HG03196 (cell line): ENCODE data around the gene PAGE1.
"Not testable (repeated sequence)": the region's sequence is repeated elsewhere in the genome, so short reads cannot be mapped to it uniquely, and the experiment has no call there.

Source experiments
- ATAC-seq: cut with Tn5 transposase; IDR thresholded peaks from one replicate; pipeline ENCODE4 v1.9.1; 2021; ENCODE audit not compliant: unreplicated experiment

Gene PAGE1, protein sequence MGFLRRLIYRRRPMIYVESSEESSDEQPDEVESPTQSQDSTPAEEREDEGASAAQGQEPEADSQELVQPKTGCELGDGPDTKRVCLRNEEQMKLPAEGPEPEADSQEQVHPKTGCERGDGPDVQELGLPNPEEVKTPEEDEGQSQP

GRCh38 chrX:49695276-49696180 is at the start of gene PAGE1:
TSS of gene PAGE1 (minus strand) at chrX:49695984. CDS start at chrX:49694770, 1,214 bp downstream.
- no peak for ATAC-seq

GRCh38 chrX:49741501-49741900 is 45.7 kb upstream of the PAGE1 start:
- not testable (repeated sequence) for ATAC-seq

- ATAC-seq = no peak
These were observed 32.1 kb upstream of the PAGE1 start for GRCh38 chrX:49727847-49728246.

GRCh38 chrX:49726966-49727365 is 31.2 kb upstream of the PAGE1 start:
- ATAC-seq = no peak

- ATAC-seq = no peak
These were observed 30.4 kb upstream of the PAGE1 start for GRCh38 chrX:49725923-49726904.

- no peak for ATAC-seq
These were observed 29.6 kb upstream of the PAGE1 start for GRCh38 chrX:49725401-49725800.

DNA sequence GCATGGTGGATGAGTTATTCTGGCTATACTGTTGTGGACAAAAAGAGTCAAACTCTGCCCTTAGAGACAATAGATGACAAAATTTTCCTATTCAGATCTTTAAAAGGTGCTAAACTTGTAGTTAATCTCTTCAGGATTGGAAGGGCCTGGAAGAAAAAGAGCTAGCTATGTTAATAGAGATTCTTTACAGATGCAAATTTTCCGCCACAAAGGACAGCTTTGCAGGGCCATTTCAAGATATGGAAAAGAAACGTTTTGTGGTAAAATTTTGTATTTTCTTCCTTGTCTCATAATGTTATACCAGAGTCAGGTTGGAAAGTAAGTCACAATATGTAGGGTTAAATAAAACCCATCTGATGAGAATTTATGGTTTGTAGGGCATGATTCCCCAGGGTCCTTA is 24.3 kb upstream of the PAGE1 start:
- ATAC-seq = not testable (repeated sequence)

GRCh38 chrX:49712577-49712976 is 16.8 kb upstream of the PAGE1 start:
- ATAC-seq = no peak

GRCh38 chrX:49710744-49711319 is 15.0 kb upstream of the PAGE1 start:
- no peak for ATAC-seq

- ATAC-seq = no peak
These were observed 9.1 kb upstream of the PAGE1 start for GRCh38 chrX:49704691-49705404.

DNA sequence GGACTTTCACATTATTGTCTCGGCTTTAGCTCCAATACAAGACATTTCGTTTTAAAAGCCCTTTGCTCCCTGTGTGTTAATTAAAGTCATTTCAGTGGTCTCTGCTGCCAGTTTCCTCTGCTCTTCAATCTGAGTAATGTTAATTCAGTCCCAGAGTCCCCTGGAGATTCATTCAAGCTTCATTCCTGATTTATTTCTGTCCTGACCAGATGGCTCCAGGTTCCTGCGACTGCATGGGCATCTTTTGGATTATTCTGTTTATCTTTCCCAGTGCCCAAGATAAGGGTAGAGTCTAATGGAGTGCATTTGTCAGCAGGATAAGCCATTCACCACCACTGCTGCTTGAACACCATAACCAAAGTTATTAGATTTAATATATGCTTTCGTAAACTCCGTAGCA is 6.1 kb upstream of the PAGE1 start:
- ATAC-seq = no peak

GRCh38 chrX:49701323-49701722 is 5.5 kb upstream of the PAGE1 start:
- no peak for ATAC-seq

DNA sequence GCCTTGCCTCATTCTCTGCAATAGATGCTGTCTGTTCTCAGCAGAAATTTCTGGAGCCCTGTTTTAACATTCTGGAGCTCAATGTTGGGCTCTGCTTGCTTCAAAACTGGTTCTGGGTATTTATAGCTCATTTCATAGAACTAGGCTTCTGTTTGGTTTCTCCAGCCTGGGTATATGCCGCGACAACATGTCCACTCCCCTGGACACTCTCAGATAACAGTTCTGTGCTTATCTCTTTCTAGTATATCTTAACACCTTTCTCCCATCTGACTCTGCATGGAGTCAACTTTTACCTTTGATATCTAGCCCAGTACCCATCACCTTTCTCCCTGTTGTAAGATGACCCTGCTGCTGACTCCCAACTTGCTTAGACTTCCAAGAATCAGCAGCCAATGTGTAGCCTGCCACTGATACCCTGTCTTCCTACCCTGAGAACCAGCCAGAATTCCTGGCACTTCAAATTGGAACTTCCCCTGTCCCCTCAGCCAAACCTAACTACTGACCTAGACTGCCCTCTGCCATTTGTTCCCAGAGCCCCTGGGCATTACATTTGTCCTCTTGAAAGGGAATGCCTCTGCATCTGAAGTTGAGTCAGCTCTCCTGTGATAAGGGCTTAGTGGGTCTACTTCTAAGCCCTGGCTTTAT is 20.6 kb downstream of the PAGE1 start:
- ATAC-seq = no peak

DNA sequence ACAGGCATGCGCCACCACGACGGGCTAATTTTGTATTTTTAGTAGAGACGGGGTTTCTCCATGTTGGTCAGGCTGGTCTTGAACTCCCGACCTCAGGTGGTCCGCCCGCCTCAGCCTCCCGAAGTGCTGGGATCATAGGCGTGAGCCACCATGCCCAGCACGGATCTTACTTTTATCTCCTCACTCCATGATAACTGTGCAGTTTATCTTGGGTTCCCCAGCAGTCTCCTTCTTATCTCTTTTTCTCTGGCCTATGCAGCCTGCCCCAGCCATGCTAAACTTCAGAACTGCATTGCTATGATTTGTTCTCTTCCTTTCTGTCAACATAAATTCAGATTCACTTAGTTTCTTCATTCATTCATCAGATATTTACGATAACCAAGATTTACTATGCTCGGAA is 22.4 kb downstream of the PAGE1 start:
- ATAC-seq = no peak

DNA sequence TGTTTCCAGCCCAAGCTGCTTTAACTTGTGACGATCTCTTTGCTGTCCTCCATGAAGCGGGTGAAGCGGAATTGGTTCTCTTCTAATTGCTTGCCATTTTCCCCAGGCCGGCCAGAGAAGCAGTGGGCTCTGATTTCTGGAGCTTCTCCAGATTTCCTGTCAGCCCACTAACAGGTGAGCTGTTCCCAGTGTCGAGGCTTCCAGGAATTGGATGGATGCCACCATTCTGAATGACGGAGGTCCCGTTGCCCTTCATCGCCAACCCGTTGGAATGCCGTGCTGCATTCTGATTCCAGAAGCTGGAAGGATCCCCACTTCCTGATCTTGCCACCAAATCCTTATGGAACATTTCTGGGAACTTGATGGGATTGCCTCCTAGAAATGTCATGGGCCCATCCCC is 31.0 kb downstream of the PAGE1 start:
- no peak for ATAC-seq

DNA sequence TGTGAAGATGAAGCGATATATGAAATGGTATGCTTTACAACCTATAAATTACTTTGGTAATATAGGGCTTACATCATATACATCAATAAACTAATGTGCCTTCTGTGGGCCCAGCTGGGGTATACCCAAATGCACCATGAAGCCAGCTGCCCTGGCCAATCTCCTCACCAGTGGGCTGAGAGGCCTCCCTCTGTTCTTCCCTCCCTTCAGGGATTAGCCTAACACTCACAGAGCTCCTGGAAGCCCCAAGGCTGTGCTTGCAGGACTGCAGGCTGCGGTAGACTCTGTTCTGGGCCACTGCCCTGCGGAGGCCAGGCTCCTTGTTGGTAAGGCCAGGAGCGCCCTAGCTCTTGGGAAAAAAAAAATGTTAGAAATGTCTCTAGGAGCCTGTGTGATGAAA is 33.9 kb downstream of the PAGE1 start:
- ATAC-seq = no peak

- ATAC-seq = no peak
These were observed 36.0 kb downstream of the PAGE1 start for GRCh38 chrX:49659771-49660170.

GRCh38 chrX:49656533-49656932 is 39.3 kb downstream of the PAGE1 start:
- ATAC-seq = no peak

- no peak for ATAC-seq
These were observed 50.7 kb downstream of the PAGE1 start for GRCh38 chrX:49644991-49645637.
